SK-N-SH (cell line): ENCODE results near the gene HSPB1. TPM values are rescaled to one million over a fixed set of nuclear protein-coding genes. Genes with fewer than 3 reads are reported as not detected.

ENCODE experiments used
- CTCF ChIA-PET: fragments of 300-600, 350-600 bp; formaldehyde crosslinking; extraction: SDS; loops from one replicate; lab custom pipeline; 2021; lab: Yijun Ruan, JAX
- POLR2A ChIA-PET: fragments of 350-600 bp; sonication (Branson Sonifier 250); formaldehyde crosslinking; extraction: SDS; loops from one replicate; lab custom pipeline; 2020; ENCODE audit warnings: antibody characterized with exemption, inconsistent platforms; lab: Yijun Ruan, JAX
- DNase-seq: peaks from one replicate; pipeline ENCODE4 v3.0.0; 2012
- H2AFZ ChIP-seq: fragments of 200-600 bp; sonication (generic); 2 replicates; pipeline ENCODE4 v1.8.1; 2016; ENCODE audit warnings: antibody characterized with exemption, mild to moderate bottlenecking, low read depth
- H3F3A ChIP-seq: fragments of 200-600 bp; sonication (generic); replicated peaks from 2 replicates; pipeline ENCODE3; 2016; ENCODE audit warnings: antibody characterized with exemption, mild to moderate bottlenecking; ENCODE audit not compliant: insufficient read depth
- H3K27ac ChIP-seq, 2 experiments: fragments of 200-500 bp in 1 of 2; fragments of 200-600 bp in 1 of 2; sonication (Bioruptor generic) in 1 of 2; sonication (generic), shearing (Covaris generic) in 1 of 2; 2 replicates each; pipeline versions ENCODE4 v1.5.1 to v1.6.1; 2014 to 2016; ENCODE audit warnings: low read depth in 2 of 2, inconsistent platforms in 1 of 2, low read length in 1 of 2, mild to moderate bottlenecking in 1 of 2, mixed read lengths in 1 of 2
- H3K27me3 ChIP-seq: fragments of 200-600 bp; sonication (generic), shearing (Covaris generic); 2 replicates; pipeline ENCODE4 v1.6.1; 2016; ENCODE audit warnings: mixed run types; ENCODE audit not compliant: insufficient read depth
- H3K36me3 ChIP-seq, 2 experiments: fragments of 200-500 bp in 1 of 2; fragments of 200-600 bp in 1 of 2; sonication (Bioruptor generic) in 1 of 2; sonication (generic) in 1 of 2; replicated peaks in 1 of 2; 2 replicates each; pipeline versions ENCODE3 to v1.5.1; 2014 to 2016; ENCODE audit warnings: low read length in 1 of 2, mild to moderate bottlenecking in 1 of 2; ENCODE audit not compliant: insufficient read depth in 2 of 2, control insufficient read depth in 1 of 2
- H3K4me1 ChIP-seq, 2 experiments: fragments of 200-500 bp in 1 of 2; fragments of 200-600 bp in 1 of 2; sonication (Bioruptor generic) in 1 of 2; sonication (generic), shearing (Covaris generic) in 1 of 2; 2 replicates each; pipeline versions ENCODE4 v1.5.1 to v1.6.1; 2014 to 2016; ENCODE audit warnings: low read depth in 1 of 2, low read length in 1 of 2, mixed run types in 1 of 2; ENCODE audit not compliant: insufficient read depth in 2 of 2, control insufficient read depth in 1 of 2
- H3K4me2 ChIP-seq: fragments of 200-600 bp; sonication (generic), shearing (Covaris generic); 2 replicates; pipeline ENCODE4 v1.6.1; 2017; ENCODE audit warnings: mixed run types
- H3K4me3 ChIP-seq, 2 experiments: fragments of 200-500 bp in 1 of 2; fragments of 200-600 bp in 1 of 2; sonication (Bioruptor generic) in 1 of 2; sonication (generic), shearing (Covaris generic) in 1 of 2; 2 replicates each; pipeline versions ENCODE4 v1.5.1 to v1.8.1; 2014 to 2016; ENCODE audit warnings: low read depth in 2 of 2, inconsistent platforms in 1 of 2, low read length in 1 of 2, mild to moderate bottlenecking in 1 of 2, mixed read lengths in 1 of 2, moderate library complexity in 1 of 2
- H3K79me2 ChIP-seq: fragments of 200-600 bp; sonication (generic); 2 replicates; pipeline ENCODE4 v1.8.1; 2017; ENCODE audit warnings: mild to moderate bottlenecking; ENCODE audit not compliant: insufficient read depth
- H3K9ac ChIP-seq: fragments of 200-600 bp; sonication (generic); 2 replicates; pipeline ENCODE4 v1.6.1; 2017; ENCODE audit warnings: mixed run types
- H3K9me2 ChIP-seq: fragments of 200-600 bp; sonication (generic); 2 replicates; pipeline ENCODE4 v1.6.1; 2017; ENCODE audit warnings: mixed run types
- H3K9me3 ChIP-seq: fragments of 200-600 bp; sonication (generic); 2 replicates; pipeline ENCODE4 v1.6.1; 2017; ENCODE audit warnings: mixed run types, mild to moderate bottlenecking, moderate library complexity
- H4K20me1 ChIP-seq: fragments of 200-600 bp; sonication (generic); 2 replicates; pipeline ENCODE4 v1.6.1; 2017; ENCODE audit warnings: mild to moderate bottlenecking, mixed run types; ENCODE audit not compliant: insufficient read depth
- CHD2 ChIP-seq: fragments of 150-350 bp; IDR thresholded peaks from 2 replicates; pipeline ENCODE4 v1.6.1; 2018; ENCODE audit warnings: low read length; ENCODE audit not compliant: partially characterized antibody
- CTCF ChIP-seq: fragments of 200-600 bp; sonication (generic); IDR thresholded peaks from 2 replicates; pipeline ENCODE4 v1.6.1; 2017; ENCODE audit warnings: antibody characterized with exemption, mild to moderate bottlenecking, moderate library complexity
- FOXM1 ChIP-seq: IDR thresholded peaks from 2 replicates; pipeline ENCODE4 v1.4.0; 2012; ENCODE audit warnings: low read depth, mild to moderate bottlenecking
- GATA2 ChIP-seq: sonication (generic); formaldehyde crosslinking; IDR thresholded peaks from 2 replicates; pipeline ENCODE4 v1.5.0; 2020; ENCODE audit warnings: mild to moderate bottlenecking, missing genetic modification reagents
- NRF1 ChIP-seq: IDR thresholded peaks from 2 replicates; pipeline ENCODE4 v1.6.1; 2012; ENCODE audit warnings: low read depth, mild to moderate bottlenecking, low read length
- REST ChIP-seq: IDR thresholded peaks from 2 replicates; pipeline ENCODE4 v1.6.1; 2012; ENCODE audit warnings: mild to moderate bottlenecking, low read depth, low read length, moderate library complexity
- RFX5 ChIP-seq: IDR thresholded peaks from 2 replicates; pipeline ENCODE4 v1.6.1; 2012; ENCODE audit warnings: mild to moderate bottlenecking, improper control_type of control experiment, low read length
- TAF1 ChIP-seq: IDR thresholded peaks from 2 replicates; pipeline ENCODE4 v1.6.1; 2012; ENCODE audit warnings: low read depth, mild to moderate bottlenecking, low read length, moderate library complexity, borderline replicate concordance
- TEAD4 ChIP-seq: IDR thresholded peaks from 2 replicates; pipeline ENCODE4 v1.4.0; 2012; ENCODE audit warnings: mild to moderate bottlenecking, borderline replicate concordance; ENCODE audit not compliant: insufficient read depth
- USF1 ChIP-seq: IDR thresholded peaks from 2 replicates; pipeline ENCODE4 v1.4.0; 2012; ENCODE audit warnings: low read depth, borderline replicate concordance
- YY1 ChIP-seq: IDR thresholded peaks from 2 replicates; pipeline ENCODE4 v1.4.0; 2012; ENCODE audit warnings: low read depth, mild to moderate bottlenecking
- WGBS: methylation state at CpG from one replicate; pipeline ENCODE4 v1.1.6; 2017; ENCODE audit warnings: low lambda C conversion rate; 5-methylcytosine and 5-hydroxymethylcytosine counted together
- polyA plus RNA-seq, 3 experiments: library from polyadenylated mRNA; depleted of rRNA; stranded (reverse); fragments of >200 nt; gene quantifications; 2 replicates each; pipeline ENCODE4 v1.2.3, GENCODE V29; 2012

The HSPB1 gene
- polyA plus RNA-seq, 1 of the 3 experiments (the other 2 are of a cell fraction) = 824 TPM

GRCh38 chr7:76265299-76265698 lies 37.2 kb upstream of the HSPB1 start:
- Histone ChIP-seq H3K9me3 (no peaks in the 10 kb centered on the region), H3K4me2 (no peak overlapping the region), H3K79me2 (no peaks in the 10 kb centered on the region), H3K9ac (no peak overlapping the region), H3K9me2 (no peaks in the 10 kb centered on the region), H3K4me3 (no peak overlapping the region), H2AFZ (no peak overlapping the region), H3F3A (peaks cover 5% of the 10 kb centered on the region), H4K20me1 (no peaks in the 10 kb centered on the region), H3K36me3 (no peaks in the 10 kb centered on the region), H3K4me1 (no peaks in the 10 kb centered on the region; a peak in 1 of 4 replicates), H3K27ac (no peak overlapping the region), H3K27me3 (no peaks in the 10 kb centered on the region)
- POLR2A ChIA-PET = interaction anchor here (0.6 to 0.8 kb wide), 2 partner anchors 69 to 87 kb away, joined by 3 to 5 read pairs; no protein-coding TSS in a partner anchor
- WGBS = 82% methylated on average over 7 of the region's 7 CpGs
- TF ChIP-seq FOXM1 = no peak
- TF ChIP-seq CTCF = no peak
- TF ChIP-seq TAF1 = no peak
- TF ChIP-seq YY1 = no peak
- no peak for TF ChIP-seq NRF1
- TF ChIP-seq USF1 = no peak
- TF ChIP-seq CHD2 = no peak
- TF ChIP-seq TEAD4 = no peak
- TF ChIP-seq RFX5 = no peak
- CTCF ChIA-PET = interaction anchor here (1.4 to 9.1 kb wide), 6 partner anchors 10 to 89 kb away, joined by 4 to 289 read pairs (median 98); partner anchors contain the start of gene SRRM3
- no peak for DNase-seq

GRCh38 chr7:76267107-76267893 lies 35.2 kb upstream of the HSPB1 start:
- Histone ChIP-seq H3K4me2 (no peak overlapping the region), H3K27me3 (no peaks in the 10 kb centered on the region), H4K20me1 (no peaks in the 10 kb centered on the region), H2AFZ (no peak overlapping the region), H3K36me3 (no peaks in the 10 kb centered on the region), H3K4me3 (no peak overlapping the region), H3K79me2 (no peaks in the 10 kb centered on the region), H3K9me2 (no peaks in the 10 kb centered on the region), H3K9ac (no peak overlapping the region), H3F3A (peaks cover 4% of the 10 kb centered on the region), H3K27ac (no peak overlapping the region), H3K9me3 (no peaks in the 10 kb centered on the region), H3K4me1 (no peaks in the 10 kb centered on the region)
- POLR2A ChIA-PET = no interaction called here
- DNase-seq = no peak
- TF ChIP-seq REST = no peak
- TF ChIP-seq GATA2 (CRISPR knock-in tag) = no peak
- CTCF ChIA-PET = interaction anchor here (1.0 kb wide), 1 partner anchor 89 kb away, joined by 4 read pairs; no protein-coding TSS in a partner anchor
- 92% methylated on average over 50 of the region's 68 CpGs for WGBS
